GM19324 (cell line): ENCODE data around the gene ANHX.

Experiments
- ATAC-seq: cut with Tn5 transposase; IDR thresholded peaks from one replicate; pipeline ENCODE4 v1.9.1; 2021; ENCODE audit warnings: mild to moderate bottlenecking, moderate library complexity; ENCODE audit not compliant: unreplicated experiment, low FRiP score

ANHX gene

GRCh38 chr12:133203344-133204263 is 32.1 kb downstream of the ANHX start:
- ATAC-seq, result no peak

GRCh38 chr12:133202493-133203343 is 33.0 kb downstream of the ANHX start:
- ATAC-seq, result no peak

GRCh38 chr12:133201888-133202287 is 33.8 kb downstream of the ANHX start:
- ATAC-seq, result no peak

GRCh38 chr12:133192847-133193246 is 42.8 kb downstream of the ANHX start:
- ATAC-seq, result no peak

GRCh38 chr12:133190176-133190575 is 45.5 kb downstream of the ANHX start:
- no peak for ATAC-seq

GRCh38 chr12:133181238-133181959 is 54.3 kb downstream of the ANHX start, which contains the start of gene ZNF268:
Gene ZNF268 (plus strand): TSS chr12:133181495. CDS start chr12:133181998, 503 bp downstream.
- peak; percentile 95 for ATAC-seq

- no peak for ATAC-seq
These were observed 55.0 kb downstream of the ANHX start for GRCh38 chr12:133180669-133181068.

- no peak for ATAC-seq
These were observed 60.8 kb downstream of the ANHX start for GRCh38 chr12:133174901-133175300.

- no peak for ATAC-seq
These were observed 63.2 kb downstream of the ANHX start for GRCh38 chr12:133172491-133172890.
